Epithelial cell of esophagus (primary cell): ENCODE measurements around the gene TMEM9B.
A peak's percentile ranks its signal among the peaks of the same experiment; 100 is the strongest.
"Not testable (repeated sequence)": the region's sequence is repeated elsewhere in the genome, so short reads cannot be mapped to it uniquely, and the experiment has no call there.

Source experiments
- DNase-seq: peaks from one replicate; pipeline ENCODE4 v3.0.0; 2010; ENCODE audit warnings: low read depth
- H3K4me3 ChIP-seq: 2 replicates; pipeline ENCODE4 v1.5.1; 2011; ENCODE audit warnings: mild to moderate bottlenecking, low read length, control low read depth
- CTCF ChIP-seq: IDR thresholded peaks from 2 replicates; pipeline ENCODE4 v1.5.1; 2011; ENCODE audit warnings: low read depth, mild to moderate bottlenecking, low read length, control low read depth, inconsistent platforms; ENCODE audit not compliant: insufficient read depth; ENCODE audit errors: missing control alignments

TMEM9B gene

GRCh38 chr11:8988329-8989234 lies 24.3 kb upstream of the TMEM9B start:
- peak; percentile 71 for DNase-seq
- no peak overlapping the region for H3K4me3 ChIP-seq
- TF ChIP-seq CTCF, result no peak

GRCh38 chr11:8987446-8987845 lies 23.2 kb upstream of the TMEM9B start:
- no peak for DNase-seq
- no peak for TF ChIP-seq CTCF
- no peak overlapping the region for H3K4me3 ChIP-seq

- not testable (repeated sequence) for DNase-seq, H3K4me3 ChIP-seq
Observed at GRCh38 chr11:8986772-8987171, 22.5 kb upstream of the TMEM9B start.

- DNase-seq, result no peak
- H3K4me3 ChIP-seq, result no peak overlapping the region
- no peak for TF ChIP-seq CTCF
Observed at GRCh38 chr11:8985462-8985861, 21.2 kb upstream of the TMEM9B start.

- H3K4me3 ChIP-seq, result no peak overlapping the region
- TF ChIP-seq CTCF, result no peak
- DNase-seq, result no peak
Observed at GRCh38 chr11:8983552-8983951, 19.3 kb upstream of the TMEM9B start.

- H3K4me3 ChIP-seq, result no peak overlapping the region
- no peak for DNase-seq
- TF ChIP-seq CTCF, result no peak
Observed at GRCh38 chr11:8980485-8980884, 16.2 kb upstream of the TMEM9B start.

- H3K4me3 ChIP-seq, DNase-seq: not testable (repeated sequence)
Observed at GRCh38 chr11:8979365-8979764, 15.1 kb upstream of the TMEM9B start.

GRCh38 chr11:8973121-8973520 lies 8.9 kb upstream of the TMEM9B start:
- H3K4me3 ChIP-seq, result no peak overlapping the region
- no peak for DNase-seq
- TF ChIP-seq CTCF, result no peak
